ENCODE data around the gene CDC16.

GRCh38 chr13:114229506-114229905, 5.2 kb upstream of the CDC16 start:
- TF ChIP-seq CTCF (IDR thresholded peaks at IDR 0.05) (no peak), POLR2A (IDR thresholded peaks at IDR 0.05) (no peak)

Measured in Peyer's patch (tissue), 4 donors.